ENCODE results near the gene LCLAT1. TPM values are rescaled to one million over a fixed set of nuclear protein-coding genes. Genes with fewer than 3 reads are reported as not detected.

The LCLAT1 gene
- total RNA-seq, 1 donor from 2014 or later, result 29.3 TPM

- no peak for TF ChIP-seq CTCF (IDR thresholded peaks at IDR 0.05; ENCODE audit: unreplicated experiment)
- H3K27me3 Mint-ChIP-seq, result no peaks in the 10 kb centered on the region
- H3K27ac Mint-ChIP-seq, result no peak overlapping the region
- no peak for DNase-seq (ENCODE audit: low spot score, unreplicated experiment)
- no peaks in the 10 kb centered on the region for H3K36me3 Mint-ChIP-seq (ENCODE audit: insufficient read depth)
- peaks cover 8% of the 10 kb centered on the region for H3K9me3 Mint-ChIP-seq (ENCODE audit: low read depth)
- H3K4me3 Mint-ChIP-seq (ENCODE audit: low read depth), result no peak overlapping the region
- no peaks in the 10 kb centered on the region for H3K4me1 Mint-ChIP-seq (ENCODE audit: low read depth)
Observed at GRCh38 chr2:30663806-30664205, 216.8 kb downstream of the LCLAT1 start.

- Mint-ChIP-seq H3K9me3 (ENCODE audit: low read depth) (peaks cover 15% of the 10 kb centered on the region), H3K4me1 (ENCODE audit: low read depth) (no peaks in the 10 kb centered on the region), H3K4me3 (ENCODE audit: low read depth) (no peak overlapping the region), H3K36me3 (ENCODE audit: insufficient read depth) (peaks cover 2% of the 10 kb centered on the region), H3K27ac (no peak overlapping the region), H3K27me3 (no peaks in the 10 kb centered on the region)
- DNase-seq (ENCODE audit: low spot score, unreplicated experiment), result no peak
- no peak for TF ChIP-seq CTCF (IDR thresholded peaks at IDR 0.05; ENCODE audit: unreplicated experiment)
Observed at GRCh38 chr2:30664761-30665358, 217.8 kb downstream of the LCLAT1 start.

- Mint-ChIP-seq H3K27me3 (no peaks in the 10 kb centered on the region), H3K4me3 (ENCODE audit: low read depth) (no peak overlapping the region), H3K36me3 (ENCODE audit: insufficient read depth) (peaks cover 6% of the 10 kb centered on the region), H3K4me1 (ENCODE audit: low read depth) (no peaks in the 10 kb centered on the region), H3K9me3 (ENCODE audit: low read depth) (peaks cover 25% of the 10 kb centered on the region), H3K27ac (peak overlapping the region; percentile 24)
- no peak for DNase-seq (ENCODE audit: low spot score, unreplicated experiment)
- no peak for TF ChIP-seq CTCF (IDR thresholded peaks at IDR 0.05; ENCODE audit: unreplicated experiment)
Observed at GRCh38 chr2:30665761-30666265, 218.8 kb downstream of the LCLAT1 start.

GRCh38 chr2:30666266-30666874 lies 219.3 kb downstream of the LCLAT1 start:
- Mint-ChIP-seq H3K27ac (no peak overlapping the region), H3K4me3 (ENCODE audit: low read depth) (no peak overlapping the region), H3K27me3 (no peaks in the 10 kb centered on the region), H3K36me3 (ENCODE audit: insufficient read depth) (peaks cover 6% of the 10 kb centered on the region), H3K9me3 (ENCODE audit: low read depth) (peaks cover 25% of the 10 kb centered on the region), H3K4me1 (ENCODE audit: low read depth) (no peaks in the 10 kb centered on the region)
- DNase-seq (ENCODE audit: low spot score, unreplicated experiment), result no peak
- no peak for TF ChIP-seq CTCF (IDR thresholded peaks at IDR 0.05; ENCODE audit: unreplicated experiment)

- Mint-ChIP-seq H3K27ac (no peak overlapping the region), H3K9me3 (ENCODE audit: low read depth) (peaks cover 28% of the 10 kb centered on the region), H3K27me3 (no peaks in the 10 kb centered on the region), H3K4me1 (ENCODE audit: low read depth) (no peaks in the 10 kb centered on the region), H3K36me3 (ENCODE audit: insufficient read depth) (peaks cover 6% of the 10 kb centered on the region), H3K4me3 (ENCODE audit: low read depth) (no peak overlapping the region)
- no peak for TF ChIP-seq CTCF (IDR thresholded peaks at IDR 0.05; ENCODE audit: unreplicated experiment)
- DNase-seq (ENCODE audit: low spot score, unreplicated experiment), result no peak
Observed at GRCh38 chr2:30670453-30670852, 223.4 kb downstream of the LCLAT1 start.

Measured in progenitor cell of endocrine pancreas (in vitro differentiated cells).